Measurements from ENCODE around the gene CUL1.

The CUL1 gene

DNA sequence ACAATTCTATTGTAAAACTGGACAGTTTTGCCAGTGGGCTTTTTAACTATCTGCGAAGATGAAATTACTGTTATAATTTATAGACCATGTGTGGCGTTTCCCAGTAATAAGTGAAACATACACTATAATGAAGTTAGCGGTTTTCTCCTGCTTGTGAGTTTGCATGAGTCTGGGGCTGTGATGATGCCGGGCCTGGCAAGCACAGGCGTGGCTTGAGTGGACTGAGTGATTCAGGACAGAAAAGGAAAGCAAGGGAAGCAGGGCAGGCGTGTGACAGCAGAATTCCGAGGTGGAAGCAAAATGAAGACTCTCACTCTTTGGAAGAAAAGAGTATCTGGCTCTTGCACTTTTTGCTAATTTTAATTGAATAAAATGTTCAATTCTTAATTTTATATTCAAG is 90.5 kb downstream of the CUL1 start:
- no peak overlapping the region for H2AFZ ChIP-seq (ENCODE audit: low read length, unreplicated experiment)
- no peak overlapping the region for H3K27ac ChIP-seq (ENCODE audit: low read depth, low read length)
- H3K4me3 ChIP-seq (ENCODE audit: low read depth, low read length), result no peak overlapping the region
- no peaks in the 10 kb centered on the region for H3K79me2 ChIP-seq (ENCODE audit: control insufficient read depth, insufficient read depth, low read length, unreplicated experiment)
- H3K4me1 ChIP-seq (ENCODE audit: control insufficient read depth, insufficient read depth, low read length, unreplicated experiment), result no peaks in the 10 kb centered on the region
- H3K36me3 ChIP-seq (ENCODE audit: insufficient read depth, low read length), result peaks cover 32% of the 10 kb centered on the region
- no peaks in the 10 kb centered on the region for H3K27me3 ChIP-seq (ENCODE audit: insufficient read depth, low read length)

DNA sequence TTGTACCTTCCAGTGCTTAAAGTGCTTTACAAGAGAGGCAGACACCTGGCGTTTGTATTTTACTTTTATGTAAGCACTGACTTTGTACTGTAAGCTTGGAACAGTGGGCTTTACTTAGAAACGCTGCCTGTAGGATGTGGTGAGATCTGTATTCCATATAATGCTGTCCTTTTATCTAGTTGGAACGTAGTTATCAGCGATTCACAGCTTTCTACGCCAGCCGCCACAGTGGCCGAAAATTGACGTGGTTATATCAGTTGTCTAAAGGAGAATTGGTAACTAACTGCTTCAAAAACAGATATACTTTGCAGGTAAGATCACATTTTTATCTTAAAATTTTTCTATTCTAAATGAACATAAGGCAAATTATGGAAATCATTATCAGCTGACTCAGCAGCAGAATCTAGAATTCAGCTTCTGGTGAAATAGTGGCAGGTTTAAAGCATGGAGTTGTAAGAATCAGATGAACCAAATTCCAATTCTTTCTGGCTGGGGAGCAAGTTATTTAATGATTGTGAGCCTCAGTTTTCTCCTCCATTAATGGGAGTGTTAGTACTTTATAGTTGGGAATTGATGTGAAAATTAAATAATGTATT is 91.5 kb downstream of the CUL1 start:
- no peaks in the 10 kb centered on the region for H3K79me2 ChIP-seq (ENCODE audit: control insufficient read depth, insufficient read depth, low read length, unreplicated experiment)
- no peak overlapping the region for H3K27ac ChIP-seq (ENCODE audit: low read depth, low read length)
- H3K36me3 ChIP-seq (ENCODE audit: insufficient read depth, low read length), result peaks cover 37% of the 10 kb centered on the region
- H3K4me3 ChIP-seq (ENCODE audit: low read depth, low read length), result no peak overlapping the region
- no peak overlapping the region for H2AFZ ChIP-seq (ENCODE audit: low read length, unreplicated experiment)
- H3K27me3 ChIP-seq (ENCODE audit: insufficient read depth, low read length), result no peaks in the 10 kb centered on the region
- no peaks in the 10 kb centered on the region for H3K4me1 ChIP-seq (ENCODE audit: control insufficient read depth, insufficient read depth, low read length, unreplicated experiment)

DNA sequence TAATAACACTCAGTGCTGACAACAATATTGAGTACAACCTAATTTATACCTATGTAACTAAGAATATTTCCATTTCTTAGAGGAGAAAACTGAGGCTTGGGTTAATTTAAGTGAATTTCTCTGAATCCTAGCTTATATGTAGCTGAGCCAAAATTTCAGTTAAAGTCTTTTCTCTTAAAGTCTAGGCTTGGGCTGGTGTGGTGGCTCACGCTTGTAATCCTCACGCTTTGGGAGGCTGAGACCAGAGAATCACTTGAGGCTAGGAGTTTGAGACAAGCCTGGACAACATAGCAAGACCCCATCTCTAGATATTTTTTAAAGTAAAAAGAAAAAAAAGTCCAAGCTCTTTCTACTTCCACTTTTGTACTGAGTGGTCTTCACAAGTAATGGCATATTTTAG is 92.1 kb downstream of the CUL1 start:
- H3K36me3 ChIP-seq (ENCODE audit: insufficient read depth, low read length), result peaks cover 39% of the 10 kb centered on the region
- H3K4me1 ChIP-seq (ENCODE audit: control insufficient read depth, insufficient read depth, low read length, unreplicated experiment), result no peaks in the 10 kb centered on the region

DNA sequence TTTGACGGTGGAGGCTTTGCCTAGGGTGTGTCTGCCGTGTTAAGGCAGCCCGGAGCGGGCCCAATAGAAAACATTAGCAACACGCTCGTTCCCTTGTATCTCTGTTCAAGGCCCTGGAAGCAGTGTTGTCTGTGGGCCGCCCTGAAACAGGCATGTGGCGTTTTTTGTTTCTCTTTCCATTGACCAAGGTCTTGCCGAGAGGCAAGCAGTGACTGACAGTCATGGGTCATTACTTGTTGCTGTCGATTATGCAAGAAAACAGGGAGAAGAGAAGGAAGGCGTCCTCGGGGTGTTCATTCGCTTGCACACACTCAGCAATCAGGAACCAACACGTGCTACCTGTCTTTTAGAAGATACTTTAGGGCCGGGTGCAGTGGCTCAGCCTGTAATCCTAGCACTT is 92.8 kb downstream of the CUL1 start:
- no peaks in the 10 kb centered on the region for H3K4me1 ChIP-seq (ENCODE audit: control insufficient read depth, insufficient read depth, low read length, unreplicated experiment)
- peaks cover 44% of the 10 kb centered on the region for H3K36me3 ChIP-seq (ENCODE audit: insufficient read depth, low read length)
- H3K4me3 ChIP-seq (ENCODE audit: low read depth, low read length), result no peak overlapping the region
- H2AFZ ChIP-seq (ENCODE audit: low read length, unreplicated experiment), result no peak overlapping the region
- H3K27ac ChIP-seq (ENCODE audit: low read depth, low read length), result no peak overlapping the region
- H3K79me2 ChIP-seq (ENCODE audit: control insufficient read depth, insufficient read depth, low read length, unreplicated experiment), result no peaks in the 10 kb centered on the region
- H3K27me3 ChIP-seq (ENCODE audit: insufficient read depth, low read length), result no peaks in the 10 kb centered on the region

More for the DNA sequence above, 92.1 kb downstream of the CUL1 start:
- no peak overlapping the region for H3K27ac ChIP-seq (ENCODE audit: low read depth, low read length)
- no peak overlapping the region for H2AFZ ChIP-seq (ENCODE audit: low read length, unreplicated experiment)
- H3K27me3 ChIP-seq (ENCODE audit: insufficient read depth, low read length), result no peaks in the 10 kb centered on the region
- H3K79me2 ChIP-seq (ENCODE audit: control insufficient read depth, insufficient read depth, low read length, unreplicated experiment), result no peaks in the 10 kb centered on the region
- no peak overlapping the region for H3K4me3 ChIP-seq (ENCODE audit: low read depth, low read length)

DNA sequence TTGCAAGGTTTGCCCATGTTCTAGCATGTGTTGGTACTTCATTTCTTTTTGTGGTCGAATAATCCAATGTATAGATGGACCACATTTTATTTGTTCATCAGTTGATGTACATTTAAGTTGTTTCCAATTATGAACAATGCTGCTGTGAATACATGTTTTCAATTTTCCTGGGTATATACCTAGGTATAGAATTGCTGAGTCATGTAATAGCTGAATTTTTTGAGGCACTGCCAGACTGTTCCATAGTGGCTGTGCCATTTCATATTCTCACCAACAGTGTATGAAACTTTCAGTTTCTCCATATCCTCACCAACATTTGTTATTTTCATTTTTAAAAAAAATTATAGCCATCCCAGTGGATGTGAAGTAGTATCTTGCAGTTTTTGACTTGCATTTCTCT is 94.9 kb downstream of the CUL1 start:
- H3K4me1 ChIP-seq (ENCODE audit: control insufficient read depth, insufficient read depth, low read length, unreplicated experiment), result no peaks in the 10 kb centered on the region
- H3K4me3 ChIP-seq (ENCODE audit: low read depth, low read length), result no peak overlapping the region
- H3K79me2 ChIP-seq (ENCODE audit: control insufficient read depth, insufficient read depth, low read length, unreplicated experiment), result no peaks in the 10 kb centered on the region
- H3K36me3 ChIP-seq (ENCODE audit: insufficient read depth, low read length), result peaks cover 50% of the 10 kb centered on the region
- peak overlapping the region; percentile 15; the same call in 1 of the 2 replicates for H3K27ac ChIP-seq (ENCODE audit: low read depth, low read length)
- no peak overlapping the region for H2AFZ ChIP-seq (ENCODE audit: low read length, unreplicated experiment)
- H3K27me3 ChIP-seq (ENCODE audit: insufficient read depth, low read length), result no peaks in the 10 kb centered on the region

DNA sequence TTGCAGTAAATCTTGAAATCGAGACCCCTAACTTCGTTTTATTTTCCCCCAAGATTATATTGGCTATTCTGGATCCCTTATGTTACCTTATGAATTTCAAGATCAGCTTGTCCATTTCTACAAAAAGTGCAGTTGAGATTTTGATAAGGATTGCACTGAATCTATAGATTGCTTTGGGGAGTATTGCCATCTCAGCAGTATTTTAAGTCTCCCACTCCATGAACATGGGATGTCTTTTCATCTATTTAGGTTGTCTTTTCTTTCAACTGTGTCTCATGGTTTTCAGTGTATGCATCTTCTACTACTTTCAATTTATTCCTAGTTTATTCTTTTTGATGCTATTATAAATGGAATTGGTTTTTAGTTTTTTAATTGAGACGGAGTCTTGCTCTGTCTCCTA is 95.8 kb downstream of the CUL1 start:
- Histone ChIP-seq H3K79me2 (ENCODE audit: control insufficient read depth, insufficient read depth, low read length, unreplicated experiment) (no peaks in the 10 kb centered on the region), H3K27ac (ENCODE audit: low read depth, low read length) (no peak overlapping the region), H3K27me3 (ENCODE audit: insufficient read depth, low read length) (no peaks in the 10 kb centered on the region), H2AFZ (ENCODE audit: low read length, unreplicated experiment) (no peak overlapping the region), H3K4me1 (ENCODE audit: control insufficient read depth, insufficient read depth, low read length, unreplicated experiment) (no peaks in the 10 kb centered on the region), H3K4me3 (ENCODE audit: low read depth, low read length) (no peak overlapping the region), H3K36me3 (ENCODE audit: insufficient read depth, low read length) (peaks cover 50% of the 10 kb centered on the region)

DNA sequence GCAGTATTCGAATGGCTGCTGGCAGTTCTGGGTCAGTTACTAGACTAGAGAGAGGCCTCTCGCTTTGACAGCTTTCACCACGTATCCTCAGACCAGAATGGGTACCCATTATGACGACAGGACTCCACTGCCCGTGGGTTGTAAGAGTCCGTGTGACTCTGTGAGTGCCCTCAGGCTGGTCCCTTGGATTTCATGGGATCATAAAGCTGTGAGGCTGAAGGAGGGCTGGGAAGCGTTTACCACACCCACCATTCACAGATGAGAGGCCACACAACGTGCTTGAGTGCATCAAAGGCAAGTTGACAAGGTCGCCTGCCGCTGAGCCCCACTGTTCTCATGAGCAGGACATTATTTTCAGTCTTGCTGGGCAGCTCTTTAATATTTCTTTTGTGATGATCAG is 98.1 kb downstream of the CUL1 start:
- H3K4me3 ChIP-seq (ENCODE audit: low read depth, low read length), result no peak overlapping the region
- H3K4me1 ChIP-seq (ENCODE audit: control insufficient read depth, insufficient read depth, low read length, unreplicated experiment), result no peaks in the 10 kb centered on the region
- no peaks in the 10 kb centered on the region for H3K27me3 ChIP-seq (ENCODE audit: insufficient read depth, low read length)
- no peaks in the 10 kb centered on the region for H3K79me2 ChIP-seq (ENCODE audit: control insufficient read depth, insufficient read depth, low read length, unreplicated experiment)
- H3K27ac ChIP-seq (ENCODE audit: low read depth, low read length), result no peak overlapping the region
- H3K36me3 ChIP-seq (ENCODE audit: insufficient read depth, low read length), result peaks cover 29% of the 10 kb centered on the region
- H2AFZ ChIP-seq (ENCODE audit: low read length, unreplicated experiment), result no peak overlapping the region

DNA sequence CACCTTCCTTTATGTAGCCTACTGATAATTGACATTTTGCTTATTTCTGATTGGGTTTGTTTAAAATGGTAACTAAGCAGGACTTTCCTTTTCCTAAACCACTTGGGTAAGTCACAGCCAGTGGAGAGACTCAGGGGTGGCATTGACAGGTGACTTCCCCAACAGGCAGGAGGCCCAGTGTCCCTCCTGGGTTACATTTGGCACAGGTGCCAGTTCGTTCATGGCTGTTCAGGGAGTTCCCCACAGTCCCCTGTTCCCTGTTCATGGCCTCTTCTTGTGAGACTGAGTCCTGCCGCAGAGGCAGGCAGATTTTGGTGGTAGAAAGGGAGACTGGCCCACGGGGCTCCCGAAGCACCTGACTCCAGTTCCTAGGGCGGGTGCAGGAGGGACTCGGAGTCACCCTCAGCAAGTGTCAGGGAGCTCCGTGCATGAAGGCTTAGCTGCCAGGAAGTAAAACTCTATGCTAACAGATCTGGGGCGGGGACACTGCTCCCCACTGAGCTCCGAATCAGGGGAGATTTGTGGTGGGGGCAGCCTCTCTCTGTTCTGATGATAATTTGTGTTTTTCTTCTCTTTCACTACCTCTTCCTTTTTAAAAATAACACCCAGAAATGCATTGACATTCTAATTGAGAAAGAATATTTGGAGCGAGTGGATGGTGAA is 101.3 kb downstream of the CUL1 start:
- Histone ChIP-seq H3K27ac (ENCODE audit: low read depth, low read length) (no peak overlapping the region), H3K36me3 (ENCODE audit: insufficient read depth, low read length) (peaks cover 13% of the 10 kb centered on the region), H3K4me1 (ENCODE audit: control insufficient read depth, insufficient read depth, low read length, unreplicated experiment) (no peaks in the 10 kb centered on the region), H3K27me3 (ENCODE audit: insufficient read depth, low read length) (no peaks in the 10 kb centered on the region), H2AFZ (ENCODE audit: low read length, unreplicated experiment) (no peak overlapping the region), H3K4me3 (ENCODE audit: low read depth, low read length) (no peak overlapping the region), H3K79me2 (ENCODE audit: control insufficient read depth, insufficient read depth, low read length, unreplicated experiment) (no peaks in the 10 kb centered on the region)

DNA sequence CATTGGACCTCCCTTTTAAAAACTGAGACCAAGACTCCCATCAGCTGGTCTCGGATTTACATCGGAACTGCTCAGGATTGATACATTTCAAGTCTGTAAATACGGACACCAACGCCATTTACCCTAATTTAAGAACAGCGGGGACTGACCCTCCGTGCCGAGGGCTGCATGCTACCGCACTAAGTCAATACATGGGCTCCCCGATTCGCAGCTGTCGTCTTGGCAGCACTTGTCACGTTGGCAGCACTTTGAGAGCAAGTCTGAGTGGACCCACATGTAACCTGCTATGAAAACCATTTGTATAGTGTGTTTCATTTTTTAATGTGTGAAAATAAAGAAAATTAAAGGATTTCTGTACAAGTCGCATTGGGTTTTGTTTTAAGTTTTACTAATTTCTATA is 102.0 kb downstream of the CUL1 start:
- no peak overlapping the region for H3K27ac ChIP-seq (ENCODE audit: low read depth, low read length)
- no peaks in the 10 kb centered on the region for H3K27me3 ChIP-seq (ENCODE audit: insufficient read depth, low read length)
- H3K4me1 ChIP-seq (ENCODE audit: control insufficient read depth, insufficient read depth, low read length, unreplicated experiment), result no peaks in the 10 kb centered on the region
- H2AFZ ChIP-seq (ENCODE audit: low read length, unreplicated experiment), result no peak overlapping the region
- no peaks in the 10 kb centered on the region for H3K79me2 ChIP-seq (ENCODE audit: control insufficient read depth, insufficient read depth, low read length, unreplicated experiment)
- H3K36me3 ChIP-seq (ENCODE audit: insufficient read depth, low read length), result peaks cover 12% of the 10 kb centered on the region
- no peak overlapping the region for H3K4me3 ChIP-seq (ENCODE audit: low read depth, low read length)

DNA sequence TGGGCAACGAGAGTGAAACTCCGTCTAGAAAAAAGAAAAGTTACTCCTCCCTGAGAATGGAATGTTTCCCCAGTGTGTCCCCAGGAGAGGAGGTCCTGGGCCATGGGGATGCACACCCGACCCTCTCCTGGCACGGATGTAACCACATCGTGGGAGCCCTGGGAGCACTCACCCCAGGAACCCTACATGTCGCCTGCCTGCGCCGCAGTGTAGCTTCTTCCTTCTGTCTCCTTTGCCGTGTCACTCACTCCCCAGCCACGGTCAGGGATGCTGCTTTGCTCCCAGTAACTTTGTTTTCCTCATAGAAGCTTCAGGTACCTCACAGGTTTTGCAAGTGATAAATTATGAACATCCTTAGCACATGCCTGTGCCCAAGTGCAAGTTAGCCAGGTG is 103.4 kb downstream of the CUL1 start:
- Histone ChIP-seq H3K4me1 (ENCODE audit: control insufficient read depth, insufficient read depth, low read length, unreplicated experiment) (no peaks in the 10 kb centered on the region), H3K79me2 (ENCODE audit: control insufficient read depth, insufficient read depth, low read length, unreplicated experiment) (no peaks in the 10 kb centered on the region), H3K36me3 (ENCODE audit: insufficient read depth, low read length) (peaks cover under 1% of the 10 kb centered on the region), H3K27me3 (ENCODE audit: insufficient read depth, low read length) (no peaks in the 10 kb centered on the region), H3K27ac (ENCODE audit: low read depth, low read length) (no peak overlapping the region), H3K4me3 (ENCODE audit: low read depth, low read length) (no peak overlapping the region), H2AFZ (ENCODE audit: low read length, unreplicated experiment) (no peak overlapping the region)

DNA sequence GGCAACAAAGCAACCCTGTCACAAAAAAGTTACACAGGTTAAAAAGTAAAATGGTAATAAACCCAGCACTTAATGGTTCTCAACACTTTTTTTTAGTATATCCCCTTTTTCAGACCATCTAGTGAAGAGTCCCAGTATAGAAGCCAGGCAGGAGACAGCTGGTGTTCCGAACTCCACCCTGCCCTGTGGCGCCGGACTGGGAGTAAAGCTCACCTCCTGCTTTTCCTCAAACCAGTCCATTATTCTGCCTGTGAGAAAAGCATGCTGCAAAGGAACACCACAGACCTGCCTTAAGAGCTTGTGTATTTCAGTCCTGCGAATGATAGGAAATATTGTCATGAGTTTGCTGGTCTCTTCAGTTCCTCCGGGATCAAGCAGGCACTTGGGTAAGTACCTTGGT is 104.4 kb downstream of the CUL1 start:
- no peak overlapping the region for H3K27ac ChIP-seq (ENCODE audit: low read depth, low read length)
- no peaks in the 10 kb centered on the region for H3K4me1 ChIP-seq (ENCODE audit: control insufficient read depth, insufficient read depth, low read length, unreplicated experiment)
- no peaks in the 10 kb centered on the region for H3K27me3 ChIP-seq (ENCODE audit: insufficient read depth, low read length)
- no peaks in the 10 kb centered on the region for H3K79me2 ChIP-seq (ENCODE audit: control insufficient read depth, insufficient read depth, low read length, unreplicated experiment)
- H3K36me3 ChIP-seq (ENCODE audit: insufficient read depth, low read length), result no peaks in the 10 kb centered on the region; the same call in 1 of the 2 replicates
- no peak overlapping the region for H3K4me3 ChIP-seq (ENCODE audit: low read depth, low read length)
- no peak overlapping the region for H2AFZ ChIP-seq (ENCODE audit: low read length, unreplicated experiment)

Measured in ACC112 (cell line).